Measurements from ENCODE around the gene QKI. TPM values are rescaled to one million over a fixed set of nuclear protein-coding genes. Genes with fewer than 3 reads are reported as not detected.

QKI gene
- total and polyA plus RNA-seq, 9 donors = 110 to 256 (median 229) TPM

- no peak for DNase-seq
- Histone ChIP-seq H3K36me3 (ENCODE audit: control insufficient read depth, insufficient read depth, low read length) (peaks cover 13% of the 10 kb centered on the region), H3K27me3 (ENCODE audit: control insufficient read depth, insufficient read depth, low read length) (no peaks in the 10 kb centered on the region), H3K4me1 (ENCODE audit: control insufficient read depth, insufficient read depth, low read length) (peaks cover 10% of the 10 kb centered on the region), H3K4me3 (ENCODE audit: low read length) (no peak overlapping the region), H3K27ac (ENCODE audit: low read length) (no peak overlapping the region), H3K9me3 (replicated peaks; ENCODE audit: control insufficient read depth, low read depth, low read length) (no peaks in the 10 kb centered on the region)
These were observed 41.0 kb downstream of the QKI start for GRCh38 chr6:163455552-163455951.

- no peak overlapping the region for H3K4me3 ChIP-seq (ENCODE audit: low read length)
- DNase-seq = peak; percentile 33
- H3K36me3 ChIP-seq (ENCODE audit: control insufficient read depth, insufficient read depth, low read length) = peaks cover 13% of the 10 kb centered on the region
- no peaks in the 10 kb centered on the region for H3K27me3 ChIP-seq (ENCODE audit: control insufficient read depth, insufficient read depth, low read length)
- H3K27ac ChIP-seq (ENCODE audit: low read length) = no peak overlapping the region
- whole genome bisulfite sequencing (ENCODE audit: insufficient coverage) = 63% methylated on average over 2 of the region's 3 CpGs
- no peaks in the 10 kb centered on the region for H3K9me3 ChIP-seq (replicated peaks; ENCODE audit: control insufficient read depth, low read depth, low read length)
- peaks cover 10% of the 10 kb centered on the region for H3K4me1 ChIP-seq (ENCODE audit: control insufficient read depth, insufficient read depth, low read length)
These were observed 43.4 kb downstream of the QKI start for GRCh38 chr6:163457637-163458561.

- Histone ChIP-seq H3K4me3 (ENCODE audit: low read length) (no peak overlapping the region), H3K36me3 (ENCODE audit: control insufficient read depth, insufficient read depth, low read length) (peaks cover 13% of the 10 kb centered on the region), H3K9me3 (replicated peaks; ENCODE audit: control insufficient read depth, low read depth, low read length) (no peaks in the 10 kb centered on the region), H3K27me3 (ENCODE audit: control insufficient read depth, insufficient read depth, low read length) (no peaks in the 10 kb centered on the region), H3K4me1 (ENCODE audit: control insufficient read depth, insufficient read depth, low read length) (peaks cover 10% of the 10 kb centered on the region), H3K27ac (ENCODE audit: low read length) (no peak overlapping the region)
- DNase-seq = no peak
- 100% methylated on average over 1 of the region's 2 CpGs for WGBS (ENCODE audit: insufficient coverage)
These were observed 44.5 kb downstream of the QKI start for GRCh38 chr6:163459007-163459406.

GRCh38 chr6:163459536-163459935 lies 45.0 kb downstream of the QKI start:
- H3K4me3 ChIP-seq (ENCODE audit: low read length) = no peak overlapping the region
- peaks cover 13% of the 10 kb centered on the region for H3K36me3 ChIP-seq (ENCODE audit: control insufficient read depth, insufficient read depth, low read length)
- peak overlapping the region; percentile 49 for H3K27ac ChIP-seq (ENCODE audit: low read length)
- peaks cover 10% of the 10 kb centered on the region for H3K4me1 ChIP-seq (ENCODE audit: control insufficient read depth, insufficient read depth, low read length)
- no peaks in the 10 kb centered on the region for H3K9me3 ChIP-seq (replicated peaks; ENCODE audit: control insufficient read depth, low read depth, low read length)
- no peaks in the 10 kb centered on the region for H3K27me3 ChIP-seq (ENCODE audit: control insufficient read depth, insufficient read depth, low read length)
- WGBS (ENCODE audit: insufficient coverage) = 100% methylated on average over 1 of the region's 2 CpGs
- no peak for DNase-seq

- H3K4me3 ChIP-seq (ENCODE audit: low read length) = peak overlapping the region; percentile 11
- WGBS (ENCODE audit: insufficient coverage) = 33% methylated on average over 1 of the region's 5 CpGs
- H3K4me1 ChIP-seq (ENCODE audit: control insufficient read depth, insufficient read depth, low read length) = peaks cover 10% of the 10 kb centered on the region
- peak; percentile 50 for DNase-seq
- H3K9me3 ChIP-seq (replicated peaks; ENCODE audit: control insufficient read depth, low read depth, low read length) = no peaks in the 10 kb centered on the region
- H3K27me3 ChIP-seq (ENCODE audit: control insufficient read depth, insufficient read depth, low read length) = no peaks in the 10 kb centered on the region
- peak overlapping the region; percentile 68 for H3K27ac ChIP-seq (ENCODE audit: low read length)
- peaks cover 15% of the 10 kb centered on the region for H3K36me3 ChIP-seq (ENCODE audit: control insufficient read depth, insufficient read depth, low read length)
These were observed 45.8 kb downstream of the QKI start for GRCh38 chr6:163460307-163460782.

- Histone ChIP-seq H3K27me3 (ENCODE audit: control insufficient read depth, insufficient read depth, low read length) (no peaks in the 10 kb centered on the region), H3K9me3 (replicated peaks; ENCODE audit: control insufficient read depth, low read depth, low read length) (no peaks in the 10 kb centered on the region), H3K27ac (ENCODE audit: low read length) (no peak overlapping the region), H3K4me1 (ENCODE audit: control insufficient read depth, insufficient read depth, low read length) (peaks cover 9% of the 10 kb centered on the region), H3K4me3 (ENCODE audit: low read length) (no peak overlapping the region), H3K36me3 (ENCODE audit: control insufficient read depth, insufficient read depth, low read length) (peaks cover 15% of the 10 kb centered on the region)
- WGBS (ENCODE audit: insufficient coverage) = no CpG with 5 or more reads among the region's 3 CpGs
- no peak for DNase-seq
These were observed 47.2 kb downstream of the QKI start for GRCh38 chr6:163461696-163462095.

GRCh38 chr6:163463180-163463579 lies 48.7 kb downstream of the QKI start:
- peaks cover 4% of the 10 kb centered on the region for H3K4me1 ChIP-seq (ENCODE audit: control insufficient read depth, insufficient read depth, low read length)
- peaks cover 7% of the 10 kb centered on the region for H3K36me3 ChIP-seq (ENCODE audit: control insufficient read depth, insufficient read depth, low read length)
- H3K4me3 ChIP-seq (ENCODE audit: low read length) = no peak overlapping the region
- H3K27ac ChIP-seq (ENCODE audit: low read length) = no peak overlapping the region
- DNase-seq = no peak
- no CpG with 5 or more reads among the region's 5 CpGs for WGBS (ENCODE audit: insufficient coverage)
- no peaks in the 10 kb centered on the region for H3K9me3 ChIP-seq (replicated peaks; ENCODE audit: control insufficient read depth, low read depth, low read length)
- H3K27me3 ChIP-seq (ENCODE audit: control insufficient read depth, insufficient read depth, low read length) = no peaks in the 10 kb centered on the region

GRCh38 chr6:163463795-163464194 lies 49.3 kb downstream of the QKI start:
- DNase-seq = no peak
- Histone ChIP-seq H3K4me1 (ENCODE audit: control insufficient read depth, insufficient read depth, low read length) (peaks cover 4% of the 10 kb centered on the region), H3K27ac (ENCODE audit: low read length) (no peak overlapping the region), H3K4me3 (ENCODE audit: low read length) (no peak overlapping the region), H3K9me3 (replicated peaks; ENCODE audit: control insufficient read depth, low read depth, low read length) (no peaks in the 10 kb centered on the region), H3K27me3 (ENCODE audit: control insufficient read depth, insufficient read depth, low read length) (no peaks in the 10 kb centered on the region), H3K36me3 (ENCODE audit: control insufficient read depth, insufficient read depth, low read length) (peaks cover 7% of the 10 kb centered on the region)
- WGBS (ENCODE audit: insufficient coverage) = no CpG with 5 or more reads among the region's 1 CpG

GRCh38 chr6:163466839-163467390 lies 52.4 kb downstream of the QKI start:
- no peaks in the 10 kb centered on the region for H3K27me3 ChIP-seq (ENCODE audit: control insufficient read depth, insufficient read depth, low read length)
- H3K4me1 ChIP-seq (ENCODE audit: control insufficient read depth, insufficient read depth, low read length) = no peaks in the 10 kb centered on the region
- H3K4me3 ChIP-seq (ENCODE audit: low read length) = no peak overlapping the region
- no peak for DNase-seq
- H3K27ac ChIP-seq (ENCODE audit: low read length) = no peak overlapping the region
- no CpG with 5 or more reads among the region's 3 CpGs for WGBS (ENCODE audit: insufficient coverage)
- peaks cover 16% of the 10 kb centered on the region for H3K9me3 ChIP-seq (replicated peaks; ENCODE audit: control insufficient read depth, low read depth, low read length)
- peaks cover 7% of the 10 kb centered on the region for H3K36me3 ChIP-seq (ENCODE audit: control insufficient read depth, insufficient read depth, low read length)

- Histone ChIP-seq H3K4me3 (ENCODE audit: low read length) (no peak overlapping the region), H3K9me3 (replicated peaks; ENCODE audit: control insufficient read depth, low read depth, low read length) (peaks cover 16% of the 10 kb centered on the region), H3K4me1 (ENCODE audit: control insufficient read depth, insufficient read depth, low read length) (no peaks in the 10 kb centered on the region), H3K27ac (ENCODE audit: low read length) (no peak overlapping the region), H3K27me3 (ENCODE audit: control insufficient read depth, insufficient read depth, low read length) (no peaks in the 10 kb centered on the region), H3K36me3 (ENCODE audit: control insufficient read depth, insufficient read depth, low read length) (peaks cover 7% of the 10 kb centered on the region)
- WGBS (ENCODE audit: insufficient coverage) = no CpG with 5 or more reads among the region's 3 CpGs
- DNase-seq = no peak
These were observed 54.2 kb downstream of the QKI start for GRCh38 chr6:163468738-163469137.

Data from muscle of leg (tissue), 11 donors.